Activated naive CD8-positive, alpha-beta T cell (primary cell): ENCODE measurements around the gene CMTM1.
A peak's percentile ranks its signal among the peaks of the same experiment; 100 is the strongest.

Experiments used
- H3K27ac Mint-ChIP-seq: one replicate; pipeline ENCODE4 v1.8.0; 2021; ENCODE audit warnings: mixed read lengths
- H3K27me3 Mint-ChIP-seq: one replicate; pipeline ENCODE4 v1.8.0; 2021; ENCODE audit warnings: mixed read lengths
- H3K36me3 Mint-ChIP-seq: one replicate; pipeline ENCODE4 v1.8.0; 2021; ENCODE audit warnings: mixed read lengths
- H3K4me1 Mint-ChIP-seq: one replicate; pipeline ENCODE4 v1.8.0; 2021; ENCODE audit warnings: low read depth, mixed read lengths
- H3K4me3 Mint-ChIP-seq: one replicate; pipeline ENCODE4 v1.8.0; 2021; ENCODE audit warnings: mild to moderate bottlenecking, mixed read lengths
- H3K9me3 Mint-ChIP-seq: one replicate; pipeline ENCODE4 v1.8.0; 2021; ENCODE audit warnings: low read depth, mixed read lengths

Gene CMTM1

GRCh38 chr16:66566051-66566901 lies at the start of gene CMTM1:
Gene CMTM1 (plus strand): TSS chr16:66566439. CDS start chr16:66566514, 75 bp downstream.
- Mint-ChIP-seq H3K27me3 (no peaks in the 10 kb centered on the region), H3K4me1 (peaks cover 36% of the 10 kb centered on the region), H3K36me3 (peaks cover 8% of the 10 kb centered on the region), H3K27ac (peak within 1 kb of the TSS; percentile 70), H3K9me3 (no peaks in the 10 kb centered on the region), H3K4me3 (no peak within 1 kb of the TSS)

GRCh38 chr16:66516509-66516807 lies 49.8 kb upstream of the CMTM1 start:
- Mint-ChIP-seq H3K4me3 (peak overlapping the region; percentile 78), H3K27ac (peak overlapping the region; percentile 95), H3K4me1 (peaks cover 62% of the 10 kb centered on the region), H3K36me3 (peaks cover 2% of the 10 kb centered on the region), H3K9me3 (no peaks in the 10 kb centered on the region), H3K27me3 (no peaks in the 10 kb centered on the region)

- H3K27ac Mint-ChIP-seq, result peak overlapping the region; percentile 95
- H3K27me3 Mint-ChIP-seq, result no peaks in the 10 kb centered on the region
- no peaks in the 10 kb centered on the region for H3K9me3 Mint-ChIP-seq
- peak overlapping the region; percentile 78 for H3K4me3 Mint-ChIP-seq
- H3K4me1 Mint-ChIP-seq, result peaks cover 65% of the 10 kb centered on the region
- H3K36me3 Mint-ChIP-seq, result no peaks in the 10 kb centered on the region
Observed at GRCh38 chr16:66516808-66517585, 49.2 kb upstream of the CMTM1 start.

- H3K27ac Mint-ChIP-seq, result peak overlapping the region; percentile 95
- H3K9me3 Mint-ChIP-seq, result no peaks in the 10 kb centered on the region
- H3K4me1 Mint-ChIP-seq, result peaks cover 70% of the 10 kb centered on the region
- no peaks in the 10 kb centered on the region for H3K27me3 Mint-ChIP-seq
- no peaks in the 10 kb centered on the region for H3K36me3 Mint-ChIP-seq
- peak overlapping the region; percentile 78 for H3K4me3 Mint-ChIP-seq
Observed at GRCh38 chr16:66517586-66518263, 48.5 kb upstream of the CMTM1 start.

- no peak overlapping the region for H3K27ac Mint-ChIP-seq
- peaks cover 86% of the 10 kb centered on the region for H3K4me1 Mint-ChIP-seq
- no peaks in the 10 kb centered on the region for H3K36me3 Mint-ChIP-seq
- H3K4me3 Mint-ChIP-seq, result no peak overlapping the region
- H3K9me3 Mint-ChIP-seq, result no peaks in the 10 kb centered on the region
- no peaks in the 10 kb centered on the region for H3K27me3 Mint-ChIP-seq
Observed at GRCh38 chr16:66519482-66520373, 46.5 kb upstream of the CMTM1 start.

- H3K4me3 Mint-ChIP-seq, result peak overlapping the region; percentile 17
- no peaks in the 10 kb centered on the region for H3K27me3 Mint-ChIP-seq
- H3K27ac Mint-ChIP-seq, result peak overlapping the region; percentile 13
- H3K9me3 Mint-ChIP-seq, result no peaks in the 10 kb centered on the region
- H3K4me1 Mint-ChIP-seq, result peaks cover 89% of the 10 kb centered on the region
- peaks cover under 1% of the 10 kb centered on the region for H3K36me3 Mint-ChIP-seq
Observed at GRCh38 chr16:66520406-66521170, 45.7 kb upstream of the CMTM1 start.

- peaks cover 87% of the 10 kb centered on the region for H3K4me1 Mint-ChIP-seq
- H3K36me3 Mint-ChIP-seq, result peaks cover 4% of the 10 kb centered on the region
- no peaks in the 10 kb centered on the region for H3K27me3 Mint-ChIP-seq
- H3K4me3 Mint-ChIP-seq, result peak overlapping the region; percentile 81
- H3K9me3 Mint-ChIP-seq, result no peaks in the 10 kb centered on the region
- H3K27ac Mint-ChIP-seq, result peak overlapping the region; percentile 94
Observed at GRCh38 chr16:66521252-66521713, 45.0 kb upstream of the CMTM1 start.

- no peaks in the 10 kb centered on the region for H3K9me3 Mint-ChIP-seq
- H3K27me3 Mint-ChIP-seq, result no peaks in the 10 kb centered on the region
- peaks cover 78% of the 10 kb centered on the region for H3K4me1 Mint-ChIP-seq
- H3K36me3 Mint-ChIP-seq, result peaks cover 4% of the 10 kb centered on the region
- H3K27ac Mint-ChIP-seq, result peak overlapping the region; percentile 94
- H3K4me3 Mint-ChIP-seq, result peak overlapping the region; percentile 81
Observed at GRCh38 chr16:66521951-66522771, 44.1 kb upstream of the CMTM1 start.

GRCh38 chr16:66522816-66523590 lies 43.2 kb upstream of the CMTM1 start:
- Mint-ChIP-seq H3K36me3 (peaks cover 4% of the 10 kb centered on the region), H3K9me3 (no peaks in the 10 kb centered on the region), H3K4me1 (peaks cover 69% of the 10 kb centered on the region), H3K27me3 (no peaks in the 10 kb centered on the region), H3K4me3 (peak overlapping the region; percentile 87), H3K27ac (peak overlapping the region; percentile 94)

- H3K36me3 Mint-ChIP-seq, result peaks cover 4% of the 10 kb centered on the region
- peak overlapping the region; percentile 91 for H3K27ac Mint-ChIP-seq
- peak overlapping the region; percentile 87 for H3K4me3 Mint-ChIP-seq
Observed at GRCh38 chr16:66523861-66524354, 42.3 kb upstream of the CMTM1 start.

GRCh38 chr16:66524601-66525164 lies 41.6 kb upstream of the CMTM1 start:
- Mint-ChIP-seq H3K36me3 (peaks cover 5% of the 10 kb centered on the region), H3K27ac (peak overlapping the region; percentile 50), H3K9me3 (no peaks in the 10 kb centered on the region), H3K4me3 (peak overlapping the region; percentile 44), H3K27me3 (no peaks in the 10 kb centered on the region), H3K4me1 (peaks cover 66% of the 10 kb centered on the region)

More at GRCh38 chr16:66523861-66524354, 42.3 kb upstream of the CMTM1 start:
- Mint-ChIP-seq H3K9me3 (no peaks in the 10 kb centered on the region), H3K27me3 (no peaks in the 10 kb centered on the region), H3K4me1 (peaks cover 69% of the 10 kb centered on the region)
